GM18861 (cell line): ENCODE results near the gene IGFBPL1.

ENCODE experiments used
- ATAC-seq: cut with Tn5 transposase; IDR thresholded peaks from one replicate; pipeline ENCODE4 v1.9.1; 2021; ENCODE audit not compliant: unreplicated experiment

IGFBPL1 gene

GRCh38 chr9:38358390-38359296 lies 65.6 kb downstream of the IGFBPL1 start:
- no peak for ATAC-seq

- no peak for ATAC-seq
Measured at GRCh38 chr9:38357350-38358114, 66.7 kb downstream of the IGFBPL1 start.

GRCh38 chr9:38356851-38357250 lies 67.4 kb downstream of the IGFBPL1 start:
- ATAC-seq, result no peak
